ENCODE data around the gene MAP2K5.

The MAP2K5 gene

DNA sequence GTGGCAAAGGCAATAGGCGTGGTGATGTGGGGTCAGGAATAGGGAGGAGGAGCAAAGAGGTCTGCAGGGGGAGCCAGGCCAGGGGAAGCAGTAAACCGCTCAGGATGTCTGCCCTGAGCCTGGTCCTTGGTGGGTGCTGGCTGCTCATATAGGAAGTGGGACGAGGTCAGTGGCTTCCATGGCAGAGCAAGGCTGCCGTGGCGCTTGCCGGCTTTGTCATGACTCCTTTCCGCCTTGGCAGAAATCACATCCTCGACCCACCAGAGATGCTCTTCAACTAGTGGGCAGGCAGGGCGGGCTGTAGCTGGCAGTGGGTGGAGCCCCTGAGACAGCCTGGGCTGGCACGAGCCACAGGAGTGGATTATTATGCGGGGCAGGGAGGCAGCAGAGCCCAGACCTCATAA is 269.7 kb downstream of the MAP2K5 start:
- no peak for DNase-seq
- H3K36me3 ChIP-seq (ENCODE audit: control insufficient read depth, insufficient read depth, low read length) = no peaks in the 10 kb centered on the region
- H2BK5ac ChIP-seq (ENCODE audit: low read length) = no peak overlapping the region
- H4K8ac ChIP-seq (ENCODE audit: low read depth, low read length) = no peak overlapping the region
- no peak overlapping the region for H3K23ac ChIP-seq (ENCODE audit: low read length)
- no peak overlapping the region for H3K18ac ChIP-seq (ENCODE audit: low read length)
- H3K79me2 ChIP-seq (ENCODE audit: control insufficient read depth, insufficient read depth, low read length) = no peaks in the 10 kb centered on the region
- no peaks in the 10 kb centered on the region for H3K79me1 ChIP-seq (ENCODE audit: low read length)
- no peak overlapping the region for H2BK15ac ChIP-seq (replicated peaks; ENCODE audit: low read depth)
- no peak overlapping the region for H3K4me2 ChIP-seq (ENCODE audit: low read length)
- no peak overlapping the region for H3K4me3 ChIP-seq (ENCODE audit: low read length)
- H3K4ac ChIP-seq (ENCODE audit: low read depth, low read length) = no peak overlapping the region
- no peaks in the 10 kb centered on the region for H3K4me1 ChIP-seq (ENCODE audit: control insufficient read depth, low read depth, low read length)
- H3K27me3 ChIP-seq (ENCODE audit: insufficient read depth, low read length, poor library complexity) = no peaks in the 10 kb centered on the region
- no CpG with 5 or more reads among the region's 11 CpGs for WGBS (ENCODE audit: extremely low coverage, insufficient coverage, low lambda C conversion rate)
- no peak overlapping the region for H2AK5ac ChIP-seq (ENCODE audit: low read length)
- no peak overlapping the region for H2BK120ac ChIP-seq (ENCODE audit: low read depth, low read length)
- no peak overlapping the region for H4K5ac ChIP-seq (ENCODE audit: low read length)
- H3K56ac ChIP-seq (ENCODE audit: low read length) = no peak overlapping the region
- H3K27ac ChIP-seq (ENCODE audit: low read depth, low read length) = no peak overlapping the region
- H3K9ac ChIP-seq (ENCODE audit: low read length) = no peak overlapping the region

DNA sequence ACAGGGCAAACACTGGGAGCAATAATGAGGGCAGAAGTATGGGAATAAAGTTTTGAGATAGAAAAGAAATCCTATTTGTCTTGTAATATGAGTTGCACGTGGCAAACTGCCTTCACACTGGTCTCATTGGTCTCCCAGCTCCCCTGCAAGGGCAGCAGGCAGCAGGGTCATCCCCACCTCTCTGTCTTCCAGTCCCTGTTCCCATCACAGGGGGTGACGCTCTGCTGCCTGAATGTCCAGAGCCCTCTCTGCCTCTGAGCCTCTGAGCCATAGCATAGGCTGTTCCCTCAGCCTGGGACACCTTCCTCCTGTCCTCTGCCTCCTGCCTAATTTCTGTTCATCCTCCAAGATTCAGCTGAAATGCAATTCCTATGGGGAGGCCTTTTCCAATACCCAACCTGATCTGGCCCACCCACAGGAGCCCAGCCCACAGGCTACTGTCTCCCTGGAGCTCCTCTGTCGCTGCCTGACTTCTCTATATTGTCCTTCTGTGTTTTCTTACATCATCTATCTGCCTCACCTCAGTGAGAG is 270.7 kb downstream of the MAP2K5 start:
- no peaks in the 10 kb centered on the region for H3K79me1 ChIP-seq (ENCODE audit: low read length)
- H3K27me3 ChIP-seq (ENCODE audit: insufficient read depth, low read length, poor library complexity) = peaks cover 3% of the 10 kb centered on the region
- no peak overlapping the region for H3K4ac ChIP-seq (ENCODE audit: low read depth, low read length)
- H3K4me3 ChIP-seq (ENCODE audit: low read length) = no peak overlapping the region
- H3K27ac ChIP-seq (ENCODE audit: low read depth, low read length) = no peak overlapping the region
- H3K23ac ChIP-seq (ENCODE audit: low read length) = no peak overlapping the region
- H3K4me1 ChIP-seq (ENCODE audit: control insufficient read depth, low read depth, low read length) = no peaks in the 10 kb centered on the region
- no peak overlapping the region for H3K56ac ChIP-seq (ENCODE audit: low read length)
- H3K4me2 ChIP-seq (ENCODE audit: low read length) = no peak overlapping the region
- DNase-seq = no peak
- H3K36me3 ChIP-seq (ENCODE audit: control insufficient read depth, insufficient read depth, low read length) = no peaks in the 10 kb centered on the region
- H2BK15ac ChIP-seq (replicated peaks; ENCODE audit: low read depth) = no peak overlapping the region
- no CpG with 5 or more reads among the region's 3 CpGs for WGBS (ENCODE audit: extremely low coverage, insufficient coverage, low lambda C conversion rate)
- no peak overlapping the region for H3K18ac ChIP-seq (ENCODE audit: low read length)
- H3K9ac ChIP-seq (ENCODE audit: low read length) = no peak overlapping the region
- no peak overlapping the region for H2BK5ac ChIP-seq (ENCODE audit: low read length)
- no peak overlapping the region for H4K5ac ChIP-seq (ENCODE audit: low read length)
- no peak overlapping the region for H2AK5ac ChIP-seq (ENCODE audit: low read length)
- no peak overlapping the region for H2BK120ac ChIP-seq (ENCODE audit: low read depth, low read length)
- H3K79me2 ChIP-seq (ENCODE audit: control insufficient read depth, insufficient read depth, low read length) = no peaks in the 10 kb centered on the region
- H4K8ac ChIP-seq (ENCODE audit: low read depth, low read length) = no peak overlapping the region

DNA sequence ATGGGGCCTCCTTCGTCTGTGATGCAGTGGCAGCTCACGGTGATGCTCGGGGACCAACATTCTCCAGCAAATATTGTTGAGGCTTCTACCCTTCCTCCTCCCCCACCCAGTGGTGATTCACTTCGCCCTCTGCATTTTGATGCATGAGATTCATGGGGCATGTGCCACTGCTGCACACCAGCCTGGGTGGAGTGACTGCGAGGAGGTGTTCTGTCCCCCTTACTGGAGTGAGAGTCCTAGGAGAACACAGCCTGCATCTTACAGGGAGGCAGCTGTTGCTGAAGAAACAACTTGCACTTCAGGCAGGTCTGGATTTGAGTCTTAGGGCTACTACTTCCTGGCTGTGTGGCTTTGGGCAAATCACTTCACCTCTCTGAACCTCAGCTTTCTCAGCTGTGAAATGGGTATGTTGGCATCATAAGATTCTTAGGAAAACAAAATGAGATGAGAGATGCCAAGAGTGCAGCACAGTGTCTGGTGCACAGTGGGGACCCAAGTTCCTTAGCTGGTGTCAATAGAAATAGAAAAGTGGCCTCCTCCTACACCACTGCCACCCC is 272.6 kb downstream of the MAP2K5 start:
- Histone ChIP-seq H3K27ac (ENCODE audit: low read depth, low read length) (no peak overlapping the region), H3K36me3 (ENCODE audit: control insufficient read depth, insufficient read depth, low read length) (no peaks in the 10 kb centered on the region), H2BK120ac (ENCODE audit: low read depth, low read length) (no peak overlapping the region), H3K4me1 (ENCODE audit: control insufficient read depth, low read depth, low read length) (no peaks in the 10 kb centered on the region), H3K79me2 (ENCODE audit: control insufficient read depth, insufficient read depth, low read length) (no peaks in the 10 kb centered on the region), H3K4ac (ENCODE audit: low read depth, low read length) (no peak overlapping the region), H4K8ac (ENCODE audit: low read depth, low read length) (no peak overlapping the region), H2BK15ac (replicated peaks; ENCODE audit: low read depth) (no peak overlapping the region), H3K9ac (ENCODE audit: low read length) (no peak overlapping the region), H3K27me3 (ENCODE audit: insufficient read depth, low read length, poor library complexity) (peaks cover 17% of the 10 kb centered on the region), H3K18ac (ENCODE audit: low read length) (no peak overlapping the region), H3K4me2 (ENCODE audit: low read length) (no peak overlapping the region), H4K5ac (ENCODE audit: low read length) (no peak overlapping the region), H3K23ac (ENCODE audit: low read length) (no peak overlapping the region), H3K4me3 (ENCODE audit: low read length) (no peak overlapping the region), H2BK5ac (ENCODE audit: low read length) (no peak overlapping the region), H3K79me1 (ENCODE audit: low read length) (no peaks in the 10 kb centered on the region), H3K56ac (ENCODE audit: low read length) (no peak overlapping the region), H2AK5ac (ENCODE audit: low read length) (no peak overlapping the region)
- WGBS (ENCODE audit: extremely low coverage, insufficient coverage, low lambda C conversion rate) = no CpG with 5 or more reads among the region's 5 CpGs
- no peak for DNase-seq

DNA sequence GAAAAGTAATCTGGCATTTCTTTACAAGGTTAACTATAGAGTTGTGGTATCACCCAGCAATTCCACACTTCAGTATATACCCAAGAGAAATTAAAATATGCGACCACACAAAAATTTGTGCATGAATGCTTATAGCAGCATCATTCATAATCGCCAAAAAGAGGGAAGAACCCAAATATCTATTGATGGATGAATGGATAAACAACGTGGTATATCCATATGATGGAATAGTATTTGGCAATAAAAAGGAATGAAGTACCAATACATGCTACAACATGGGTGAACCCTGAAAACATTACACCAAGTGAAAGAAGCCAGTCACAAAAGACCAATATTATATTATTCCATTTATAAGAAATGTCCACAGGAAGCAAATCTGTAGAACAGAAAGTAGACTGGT is 274.2 kb downstream of the MAP2K5 start:
- no peak overlapping the region for H4K5ac ChIP-seq (ENCODE audit: low read length)
- H2BK15ac ChIP-seq (replicated peaks; ENCODE audit: low read depth) = no peak overlapping the region
- H3K27me3 ChIP-seq (ENCODE audit: insufficient read depth, low read length, poor library complexity) = peaks cover 32% of the 10 kb centered on the region
- no peak overlapping the region for H3K56ac ChIP-seq (ENCODE audit: low read length)
- no peaks in the 10 kb centered on the region for H3K4me1 ChIP-seq (ENCODE audit: control insufficient read depth, low read depth, low read length)
- H3K23ac ChIP-seq (ENCODE audit: low read length) = no peak overlapping the region
- no peak overlapping the region for H3K27ac ChIP-seq (ENCODE audit: low read depth, low read length)
- no peaks in the 10 kb centered on the region for H3K36me3 ChIP-seq (ENCODE audit: control insufficient read depth, insufficient read depth, low read length)
- no peak overlapping the region for H3K4ac ChIP-seq (ENCODE audit: low read depth, low read length)
- no CpG with 5 or more reads among the region's 3 CpGs for WGBS (ENCODE audit: extremely low coverage, insufficient coverage, low lambda C conversion rate)
- no peak overlapping the region for H3K18ac ChIP-seq (ENCODE audit: low read length)
- H2AK5ac ChIP-seq (ENCODE audit: low read length) = no peak overlapping the region
- no peaks in the 10 kb centered on the region for H3K79me2 ChIP-seq (ENCODE audit: control insufficient read depth, insufficient read depth, low read length)
- DNase-seq = no peak
- H2BK120ac ChIP-seq (ENCODE audit: low read depth, low read length) = no peak overlapping the region
- H3K4me3 ChIP-seq (ENCODE audit: low read length) = no peak overlapping the region
- H3K9ac ChIP-seq (ENCODE audit: low read length) = no peak overlapping the region
- no peak overlapping the region for H2BK5ac ChIP-seq (ENCODE audit: low read length)
- H3K4me2 ChIP-seq (ENCODE audit: low read length) = no peak overlapping the region
- no peaks in the 10 kb centered on the region for H3K79me1 ChIP-seq (ENCODE audit: low read length)
- no peak overlapping the region for H4K8ac ChIP-seq (ENCODE audit: low read depth, low read length)

DNA sequence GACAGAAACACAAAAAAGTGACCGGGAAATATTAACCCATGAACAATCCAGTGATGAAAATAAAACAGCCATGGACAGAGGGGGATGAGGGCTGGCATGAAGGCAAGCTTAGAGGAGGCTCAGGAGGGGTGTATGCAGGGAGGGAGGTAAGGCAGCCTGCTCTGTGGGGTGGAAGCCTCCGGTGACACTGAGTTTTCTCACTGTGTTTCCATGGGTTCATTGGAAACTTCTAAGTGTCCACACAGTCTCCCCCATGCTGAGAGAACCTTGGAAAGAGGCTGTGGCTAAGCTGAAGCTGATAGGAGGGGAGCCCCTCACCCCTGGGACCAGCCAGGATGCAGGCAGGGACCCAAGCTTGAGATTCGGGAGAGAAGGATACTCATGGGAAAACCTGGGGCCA is 276.0 kb downstream of the MAP2K5 start:
- no peak overlapping the region for H3K23ac ChIP-seq (ENCODE audit: low read length)
- H2AK5ac ChIP-seq (ENCODE audit: low read length) = no peak overlapping the region
- H3K79me1 ChIP-seq (ENCODE audit: low read length) = no peaks in the 10 kb centered on the region
- no peak for DNase-seq
- peaks cover 50% of the 10 kb centered on the region for H3K27me3 ChIP-seq (ENCODE audit: insufficient read depth, low read length, poor library complexity)
- no peak overlapping the region for H2BK5ac ChIP-seq (ENCODE audit: low read length)
- H3K56ac ChIP-seq (ENCODE audit: low read length) = no peak overlapping the region
- no peaks in the 10 kb centered on the region for H3K36me3 ChIP-seq (ENCODE audit: control insufficient read depth, insufficient read depth, low read length)
- no peak overlapping the region for H3K27ac ChIP-seq (ENCODE audit: low read depth, low read length)
- no peak overlapping the region for H4K5ac ChIP-seq (ENCODE audit: low read length)
- no peak overlapping the region for H2BK120ac ChIP-seq (ENCODE audit: low read depth, low read length)
- H3K4me2 ChIP-seq (ENCODE audit: low read length) = no peak overlapping the region
- H2BK15ac ChIP-seq (replicated peaks; ENCODE audit: low read depth) = no peak overlapping the region
- H3K4ac ChIP-seq (ENCODE audit: low read depth, low read length) = no peak overlapping the region
- no CpG with 5 or more reads among the region's 3 CpGs for WGBS (ENCODE audit: extremely low coverage, insufficient coverage, low lambda C conversion rate)
- H3K9ac ChIP-seq (ENCODE audit: low read length) = no peak overlapping the region
- no peak overlapping the region for H4K8ac ChIP-seq (ENCODE audit: low read depth, low read length)
- H3K79me2 ChIP-seq (ENCODE audit: control insufficient read depth, insufficient read depth, low read length) = no peaks in the 10 kb centered on the region
- no peaks in the 10 kb centered on the region for H3K4me1 ChIP-seq (ENCODE audit: control insufficient read depth, low read depth, low read length)
- no peak overlapping the region for H3K4me3 ChIP-seq (ENCODE audit: low read length)
- H3K18ac ChIP-seq (ENCODE audit: low read length) = no peak overlapping the region

DNA sequence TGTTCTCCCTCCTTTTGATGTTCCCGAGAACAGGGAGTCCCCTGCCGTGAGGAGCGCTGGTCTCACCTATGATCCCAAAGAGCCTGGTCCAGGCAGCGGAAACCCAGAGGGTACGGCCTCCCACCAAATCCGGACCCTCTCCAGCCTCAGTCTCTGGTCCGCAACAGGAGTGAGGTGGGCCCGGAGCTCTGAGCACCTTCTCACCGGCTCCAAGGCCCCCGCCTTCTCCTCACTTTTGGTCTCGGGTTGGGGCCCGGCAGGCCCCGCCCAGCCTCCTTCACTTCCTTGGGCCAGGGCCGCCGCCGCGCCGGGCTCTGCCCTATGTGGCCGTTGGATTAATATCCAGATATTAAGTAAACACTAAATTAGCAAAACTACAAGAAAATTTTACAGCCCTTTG is 277.1 kb downstream of the MAP2K5 start:
- WGBS (ENCODE audit: extremely low coverage, insufficient coverage, low lambda C conversion rate) = no CpG with 5 or more reads among the region's 19 CpGs
- Histone ChIP-seq H3K4ac (ENCODE audit: low read depth, low read length) (no peak overlapping the region), H3K18ac (ENCODE audit: low read length) (no peak overlapping the region), H4K8ac (ENCODE audit: low read depth, low read length) (no peak overlapping the region), H3K23ac (ENCODE audit: low read length) (no peak overlapping the region), H2BK15ac (replicated peaks; ENCODE audit: low read depth) (no peak overlapping the region), H3K27ac (ENCODE audit: low read depth, low read length) (no peak overlapping the region), H2AK5ac (ENCODE audit: low read length) (no peak overlapping the region), H3K79me1 (ENCODE audit: low read length) (no peaks in the 10 kb centered on the region), H3K4me1 (ENCODE audit: control insufficient read depth, low read depth, low read length) (no peaks in the 10 kb centered on the region), H3K9ac (ENCODE audit: low read length) (no peak overlapping the region), H3K79me2 (ENCODE audit: control insufficient read depth, insufficient read depth, low read length) (no peaks in the 10 kb centered on the region), H3K56ac (ENCODE audit: low read length) (no peak overlapping the region), H3K36me3 (ENCODE audit: control insufficient read depth, insufficient read depth, low read length) (no peaks in the 10 kb centered on the region), H3K4me2 (ENCODE audit: low read length) (no peak overlapping the region), H2BK5ac (ENCODE audit: low read length) (no peak overlapping the region), H3K27me3 (ENCODE audit: insufficient read depth, low read length, poor library complexity) (peaks cover 61% of the 10 kb centered on the region), H4K5ac (ENCODE audit: low read length) (no peak overlapping the region), H3K4me3 (ENCODE audit: low read length) (no peak overlapping the region), H2BK120ac (ENCODE audit: low read depth, low read length) (no peak overlapping the region)
- no peak for DNase-seq
